GM18520 (cell line): ENCODE data around the gene BICDL1.
"Not testable (repeated sequence)": the region's sequence is repeated elsewhere in the genome, so short reads cannot be mapped to it uniquely, and the experiment has no call there.

ENCODE experiments used
- ATAC-seq: cut with Tn5 transposase; IDR thresholded peaks from one replicate; pipeline ENCODE4 v1.9.1; 2021; ENCODE audit not compliant: unreplicated experiment

BICDL1 gene

GRCh38 chr12:119988472-119989360 is at the start of gene BICDL1:
BICDL1 (plus strand) TSS chr12:119989236; CDS start chr12:119989869, 633 bp downstream.
- ATAC-seq = peak; percentile 81

- ATAC-seq = no peak
Measured at GRCh38 chr12:119940897-119941296, 48.1 kb upstream of the BICDL1 start.

GRCh38 chr12:119942386-119942785 is 46.6 kb upstream of the BICDL1 start:
- ATAC-seq = no peak

- ATAC-seq = no peak
Measured at GRCh38 chr12:119946213-119946612, 42.8 kb upstream of the BICDL1 start.

GRCh38 chr12:119949145-119949544 is 39.9 kb upstream of the BICDL1 start:
- no peak for ATAC-seq

- no peak for ATAC-seq
Measured at GRCh38 chr12:119949594-119949993, 39.4 kb upstream of the BICDL1 start.

GRCh38 chr12:119956047-119956446 is 33.0 kb upstream of the BICDL1 start:
- ATAC-seq = no peak

- ATAC-seq = no peak
Measured at GRCh38 chr12:119957135-119957534, 31.9 kb upstream of the BICDL1 start.

GRCh38 chr12:119959435-119959834 is 29.6 kb upstream of the BICDL1 start:
- ATAC-seq = no peak

- ATAC-seq = no peak
Measured at GRCh38 chr12:119964123-119964522, 24.9 kb upstream of the BICDL1 start.

- ATAC-seq = no peak
Measured at GRCh38 chr12:119964929-119965328, 24.1 kb upstream of the BICDL1 start.

- no peak for ATAC-seq
Measured at GRCh38 chr12:119980242-119980641, 8.8 kb upstream of the BICDL1 start.

GRCh38 chr12:119980702-119981101 is 8.3 kb upstream of the BICDL1 start:
- ATAC-seq = not testable (repeated sequence)

- ATAC-seq = no peak
Measured at GRCh38 chr12:119989361-119989730, 310 bp downstream of the BICDL1 start.

GRCh38 chr12:119989731-119990381 is 820 bp downstream of the BICDL1 start:
- ATAC-seq = peak; percentile 19

- no peak for ATAC-seq
Measured at GRCh38 chr12:119990382-119990874, 1.4 kb downstream of the BICDL1 start.

- ATAC-seq = no peak
Measured at GRCh38 chr12:119992129-119992705, 3.2 kb downstream of the BICDL1 start.

GRCh38 chr12:119994892-119995658 is 6.0 kb downstream of the BICDL1 start:
- no peak for ATAC-seq

GRCh38 chr12:119996417-119996816 is 7.4 kb downstream of the BICDL1 start:
- no peak for ATAC-seq

GRCh38 chr12:119998471-119999245 is 9.6 kb downstream of the BICDL1 start:
- no peak for ATAC-seq
